ENCODE data around the gene CITED1. TPM values are rescaled to one million over a fixed set of nuclear protein-coding genes. Genes with fewer than 3 reads are reported as not detected.
"Not testable (repeated sequence)": the region's sequence is repeated elsewhere in the genome, so short reads cannot be mapped to it uniquely, and the experiment has no call there.

Gene CITED1
- polyA plus RNA-seq, 1 donor: 0.94 TPM

- WGBS (ENCODE audit: insufficient coverage, low lambda C conversion rate): no CpG with 5 or more reads among the region's 3 CpGs
- no peaks in the 10 kb centered on the region for H3K4me1 ChIP-seq (ENCODE audit: control insufficient read depth, insufficient read depth, low read length)
- H3K4me3 ChIP-seq (ENCODE audit: low read length): no peak overlapping the region
- no peaks in the 10 kb centered on the region for H3K36me3 ChIP-seq (ENCODE audit: control insufficient read depth, insufficient read depth, low read length)
- no peak for DNase-seq
- no peaks in the 10 kb centered on the region for H3K9me3 ChIP-seq (ENCODE audit: control insufficient read depth, low read depth, low read length)
- no peaks in the 10 kb centered on the region for H3K27me3 ChIP-seq (ENCODE audit: control insufficient read depth, insufficient read depth, low read length)
- H3K27ac ChIP-seq (ENCODE audit: low read length): no peak overlapping the region
These were observed 24.4 kb upstream of the CITED1 start for GRCh38 chrX:72330131-72330530.

GRCh38 chrX:72326605-72327300 lies 21.0 kb upstream of the CITED1 start:
- WGBS (ENCODE audit: insufficient coverage, low lambda C conversion rate): 100% methylated on average over 1 of the region's 8 CpGs
- Histone ChIP-seq H3K9me3 (ENCODE audit: control insufficient read depth, low read depth, low read length) (no peaks in the 10 kb centered on the region), H3K36me3 (ENCODE audit: control insufficient read depth, insufficient read depth, low read length) (no peaks in the 10 kb centered on the region), H3K27ac (ENCODE audit: low read length) (no peak overlapping the region), H3K4me3 (ENCODE audit: low read length) (no peak overlapping the region), H3K27me3 (ENCODE audit: control insufficient read depth, insufficient read depth, low read length) (no peaks in the 10 kb centered on the region), H3K4me1 (ENCODE audit: control insufficient read depth, insufficient read depth, low read length) (no peaks in the 10 kb centered on the region)
- no peak for DNase-seq

GRCh38 chrX:72319651-72320050 lies 13.9 kb upstream of the CITED1 start:
- H3K4me1 ChIP-seq (ENCODE audit: control insufficient read depth, insufficient read depth, low read length): peaks cover 13% of the 10 kb centered on the region
- WGBS (ENCODE audit: insufficient coverage, low lambda C conversion rate): no CpG with 5 or more reads among the region's 8 CpGs
- not testable (repeated sequence) for H3K36me3 ChIP-seq (ENCODE audit: control insufficient read depth, insufficient read depth, low read length); H3K27me3 ChIP-seq (ENCODE audit: control insufficient read depth, insufficient read depth, low read length); DNase-seq; H3K4me3 ChIP-seq (ENCODE audit: low read length); H3K27ac ChIP-seq (ENCODE audit: low read length); H3K9me3 ChIP-seq (ENCODE audit: control insufficient read depth, low read depth, low read length)

- H3K9me3 ChIP-seq (ENCODE audit: control insufficient read depth, low read depth, low read length): no peaks in the 10 kb centered on the region
- DNase-seq: no peak
- no peak overlapping the region for H3K4me3 ChIP-seq (ENCODE audit: low read length)
- no peaks in the 10 kb centered on the region for H3K36me3 ChIP-seq (ENCODE audit: control insufficient read depth, insufficient read depth, low read length)
- no peaks in the 10 kb centered on the region for H3K27me3 ChIP-seq (ENCODE audit: control insufficient read depth, insufficient read depth, low read length)
- no peak overlapping the region for H3K27ac ChIP-seq (ENCODE audit: low read length)
- H3K4me1 ChIP-seq (ENCODE audit: control insufficient read depth, insufficient read depth, low read length): peaks cover 18% of the 10 kb centered on the region
- no CpG with 5 or more reads among the region's 4 CpGs for WGBS (ENCODE audit: insufficient coverage, low lambda C conversion rate)
These were observed 11.4 kb upstream of the CITED1 start for GRCh38 chrX:72317139-72317538.

GRCh38 chrX:72316408-72317110 lies 10.8 kb upstream of the CITED1 start:
- peak; percentile 31 to 60 for DNase-seq
- no peaks in the 10 kb centered on the region for H3K27me3 ChIP-seq (ENCODE audit: control insufficient read depth, insufficient read depth, low read length)
- H3K27ac ChIP-seq (ENCODE audit: low read length): no peak overlapping the region
- no peaks in the 10 kb centered on the region for H3K9me3 ChIP-seq (ENCODE audit: control insufficient read depth, low read depth, low read length)
- H3K36me3 ChIP-seq (ENCODE audit: control insufficient read depth, insufficient read depth, low read length): no peaks in the 10 kb centered on the region
- H3K4me1 ChIP-seq (ENCODE audit: control insufficient read depth, insufficient read depth, low read length): peaks cover 18% of the 10 kb centered on the region
- 67% methylated on average over 1 of the region's 12 CpGs for WGBS (ENCODE audit: insufficient coverage, low lambda C conversion rate)
- H3K4me3 ChIP-seq (ENCODE audit: low read length): no peak overlapping the region

GRCh38 chrX:72314881-72315280 lies 9.2 kb upstream of the CITED1 start:
- no peak for DNase-seq
- Histone ChIP-seq H3K4me3 (ENCODE audit: low read length) (no peak overlapping the region), H3K4me1 (ENCODE audit: control insufficient read depth, insufficient read depth, low read length) (peaks cover 18% of the 10 kb centered on the region), H3K27ac (ENCODE audit: low read length) (no peak overlapping the region), H3K9me3 (ENCODE audit: control insufficient read depth, low read depth, low read length) (no peaks in the 10 kb centered on the region), H3K36me3 (ENCODE audit: control insufficient read depth, insufficient read depth, low read length) (no peaks in the 10 kb centered on the region), H3K27me3 (ENCODE audit: control insufficient read depth, insufficient read depth, low read length) (peaks cover 1% of the 10 kb centered on the region)
- WGBS (ENCODE audit: insufficient coverage, low lambda C conversion rate): no CpG with 5 or more reads among the region's 3 CpGs

GRCh38 chrX:72313707-72314641 lies 8.3 kb upstream of the CITED1 start:
- WGBS (ENCODE audit: insufficient coverage, low lambda C conversion rate): no CpG with 5 or more reads among the region's 8 CpGs
- Histone ChIP-seq H3K4me1 (ENCODE audit: control insufficient read depth, insufficient read depth, low read length) (peaks cover 18% of the 10 kb centered on the region), H3K36me3 (ENCODE audit: control insufficient read depth, insufficient read depth, low read length) (no peaks in the 10 kb centered on the region), H3K9me3 (ENCODE audit: control insufficient read depth, low read depth, low read length) (no peaks in the 10 kb centered on the region), H3K27me3 (ENCODE audit: control insufficient read depth, insufficient read depth, low read length) (peaks cover 11% of the 10 kb centered on the region), H3K27ac (ENCODE audit: low read length) (no peak overlapping the region), H3K4me3 (ENCODE audit: low read length) (no peak overlapping the region)
- DNase-seq: peak in 1 of 2 donors; percentile 36

GRCh38 chrX:72312311-72312940 lies 6.7 kb upstream of the CITED1 start:
- no peak overlapping the region for H3K4me3 ChIP-seq (ENCODE audit: low read length)
- H3K4me1 ChIP-seq (ENCODE audit: control insufficient read depth, insufficient read depth, low read length): peaks cover 22% of the 10 kb centered on the region
- no peak for DNase-seq
- peaks cover 26% of the 10 kb centered on the region for H3K27me3 ChIP-seq (ENCODE audit: control insufficient read depth, insufficient read depth, low read length)
- H3K27ac ChIP-seq (ENCODE audit: low read length): no peak overlapping the region
- no CpG with 5 or more reads among the region's 14 CpGs for WGBS (ENCODE audit: insufficient coverage, low lambda C conversion rate)
- H3K36me3 ChIP-seq (ENCODE audit: control insufficient read depth, insufficient read depth, low read length): no peaks in the 10 kb centered on the region
- H3K9me3 ChIP-seq (ENCODE audit: control insufficient read depth, low read depth, low read length): no peaks in the 10 kb centered on the region

- H3K9me3 ChIP-seq (ENCODE audit: control insufficient read depth, low read depth, low read length): no peaks in the 10 kb centered on the region
- no peaks in the 10 kb centered on the region for H3K36me3 ChIP-seq (ENCODE audit: control insufficient read depth, insufficient read depth, low read length)
- no peak overlapping the region for H3K27ac ChIP-seq (ENCODE audit: low read length)
- H3K4me1 ChIP-seq (ENCODE audit: control insufficient read depth, insufficient read depth, low read length): peaks cover 13% of the 10 kb centered on the region
- peak overlapping the region; percentile 33 for H3K4me3 ChIP-seq (ENCODE audit: low read length)
- peaks cover 45% of the 10 kb centered on the region for H3K27me3 ChIP-seq (ENCODE audit: control insufficient read depth, insufficient read depth, low read length)
- no peak for DNase-seq
- WGBS (ENCODE audit: insufficient coverage, low lambda C conversion rate): no CpG with 5 or more reads among the region's 15 CpGs
These were observed 3.8 kb upstream of the CITED1 start for GRCh38 chrX:72309297-72310071.
